Spleen (tissue), 11 donors: ENCODE data around the gene GNB1. TPM values are rescaled to one million over a fixed set of nuclear protein-coding genes. Genes with fewer than 3 reads are reported as not detected.

Source experiments
- DNase-seq: peaks from one replicate; pipeline ENCODE4 v3.0.0-alpha.2; 2020
- H3K27ac ChIP-seq, 8 donors: fragments of 200-600 bp; sonication (generic) in 7 of 8; 1 replicate in 4 of 8; 2 replicates in 4 of 8; pipeline versions ENCODE4 v1.5.0 to v1.8.0; 2016 to 2021; ENCODE audit warnings: inconsistent platforms in 4 of 8, mild to moderate bottlenecking in 4 of 8, moderate library complexity in 1 of 8
- H3K27me3 ChIP-seq, 7 donors: fragments of 200-600 bp; sonication (generic) in 6 of 7; replicated peaks in 1 of 7; 1 replicate in 4 of 7; 2 replicates in 3 of 7; pipeline versions ENCODE4 v1.5.0 to v1.8.0; 2016 to 2021; ENCODE audit warnings: inconsistent platforms in 3 of 7, mild to moderate bottlenecking in 1 of 7
- H3K36me3 ChIP-seq, 6 donors: fragments of 200-600 bp; sonication (generic) in 5 of 6; 1 replicate in 4 of 6; 2 replicates in 2 of 6; pipeline versions ENCODE4 v1.5.0 to v1.8.0; 2016 to 2021; ENCODE audit warnings: inconsistent platforms in 2 of 6
- H3K4me1 ChIP-seq, 6 donors: fragments of 200-600 bp; sonication (generic) in 5 of 6; 1 replicate in 3 of 6; 2 replicates in 3 of 6; pipeline versions ENCODE4 v1.5.0 to v1.8.0; 2016 to 2021; ENCODE audit warnings: inconsistent platforms in 3 of 6
- H3K4me3 ChIP-seq, 8 donors: fragments of 200-600 bp; sonication (generic) in 7 of 8; 1 replicate in 4 of 8; 2 replicates in 4 of 8; pipeline versions ENCODE4 v1.5.0 to v1.8.0; 2016 to 2021; ENCODE audit warnings: inconsistent platforms in 4 of 8, mild to moderate bottlenecking in 4 of 8, moderate library complexity in 2 of 8
- H3K9me3 ChIP-seq, 8 donors: fragments of 200-600 bp; sonication (generic) in 7 of 8; 1 replicate in 4 of 8; 2 replicates in 4 of 8; pipeline versions ENCODE4 v1.5.0 to v1.8.0; 2016 to 2021; ENCODE audit warnings: inconsistent platforms in 4 of 8
- CTCF ChIP-seq, 11 experiments: fragments of 200-600 bp in 7 of 11; fragments of 450-650 bp in 4 of 11; sonication (generic) in 4 of 11; IDR thresholded peaks in 8 of 11; conservative IDR thresholded peaks in 3 of 11; 1 replicate in 7 of 11; 2 replicates in 4 of 11; pipeline versions ENCODE4 v1.4.0 to v1.8.0; 2016 to 2021; ENCODE audit warnings: antibody characterized with exemption in 11 of 11, inconsistent platforms in 4 of 11, mild to moderate bottlenecking in 1 of 11
- POLR2A ChIP-seq, 3 donors: fragments of 450-650 bp; IDR thresholded peaks; one replicate each; pipeline ENCODE4 v1.5.1; 2017; ENCODE audit warnings: antibody characterized with exemption in 3 of 3, mild to moderate bottlenecking in 1 of 3
- POLR2AphosphoS5 ChIP-seq, 3 donors: sonication (generic); formaldehyde crosslinking; IDR thresholded peaks; one replicate each; pipeline ENCODE4 v1.5.1; 2017; ENCODE audit warnings: antibody characterized with exemption in 3 of 3
- WGBS, 5 donors: extraction: QIAGEN DNeasy Blood & Tissue Kit in 3 of 5; methylation state at CpG; one replicate each; pipeline versions ENCODE4 v1.1.5 to v1.1.7; 2013 to 2018; 5-methylcytosine and 5-hydroxymethylcytosine counted together
- intact Hi-C: fragments of 100-400 bp; cut with DNase I; formaldehyde crosslinking; loops from one replicate; pipeline ENCODE4 v1.15.0; 2023; ENCODE audit warnings: low total_unique reads
- polyA plus RNA-seq, 3 donors: library from polyadenylated mRNA; stranded (reverse); fragments of 200-250 nt; gene quantifications; one replicate each; pipeline ENCODE4 v1.2.1, GENCODE V29; 2013
- total RNA-seq, 7 donors: library from RNA; depleted of rRNA in 3 of 7; stranded (reverse); fragments of >200 nt in 3 of 7; fragmentation: NEBNext Ultra II Directional in 4 of 7; extraction: Animal tissue kit (Norgen Biotek cat#: 25700) in 4 of 7; gene quantifications; one replicate each; pipeline versions ENCODE4 v1.1.0 to v1.2.1, GENCODE V29; 2016 to 2021
- donor health status: healthy with polysubstance abuse.
- donor health status: DM: no; HTN: no; CAD: no; lungs with moderate emphysema.
- donor health status: DM: no; HTN: no; CAD: no.
- donor health status: Bipolar disorder and iron deficiency.
- donor health status: healthy.
- donor health status: DM: no; HTN: no; CAD: no.
- donor health status: DM: yes; HTN: yes; CAD: no.

GNB1 gene
- total and polyA plus RNA-seq, 10 donors: 76.0 to 304 (median 214) TPM

- no peak for DNase-seq
- H3K9me3 ChIP-seq: no peaks in the 10 kb centered on the region
- peaks cover 0 to 24% (median 10%) of the 10 kb centered on the region in 6 donors for H3K36me3 ChIP-seq
- no peak for TF ChIP-seq CTCF (IDR thresholded peaks at IDR 0.05 in 8 of 11, conservative IDR thresholded peaks at IDR 0.05 in 3 of 11)
- intact Hi-C loops: no loop called here
- H3K27me3 ChIP-seq: no peaks in the 10 kb centered on the region
- peaks cover 59 to 92% (median 75%) of the 10 kb centered on the region in 6 donors for H3K4me1 ChIP-seq
- peak overlapping the region; percentile 64 to 97 (median 88) for H3K4me3 ChIP-seq
- H3K27ac ChIP-seq: peak overlapping the region; percentile 86 to 99 (median 95)
- 52 to 69% (median 57%) methylated on average over 9 of the region's 9 CpGs for WGBS, 5 donors
Observed at GRCh38 chr1:1776672-1777582, 114.0 kb downstream of the GNB1 start.

GRCh38 chr1:1775327-1776226, 115.3 kb downstream of the GNB1 start:
- Histone ChIP-seq H3K27ac (peak overlapping the region; percentile 40 to 99 (median 94)), H3K27me3 (no peaks in the 10 kb centered on the region), H3K4me3 (peak overlapping the region in 5 of 8 donors; percentile 1 to 97 (median 9)), H3K9me3 (peaks cover 0 to 9% (median 5%) of the 10 kb centered on the region in 8 donors), H3K4me1 (peaks cover 46 to 90% (median 65%) of the 10 kb centered on the region in 6 donors), H3K36me3 (peaks cover 0 to 38% (median 15%) of the 10 kb centered on the region in 6 donors)
- TF ChIP-seq CTCF (IDR thresholded peaks at IDR 0.05 in 8 of 11, conservative IDR thresholded peaks at IDR 0.05 in 3 of 11) (no peak), POLR2AphosphoS5 (IDR thresholded peaks at IDR 0.05) (no peak), POLR2A (IDR thresholded peaks at IDR 0.05) (no peak)
- DNase-seq: no peak
- intact Hi-C loops: no loop called here
- WGBS, 5 donors: 40 to 58% (median 47%) methylated on average over 9 to 11 of the region's 11 CpGs

GRCh38 chr1:1773874-1774273, 117.0 kb downstream of the GNB1 start:
- DNase-seq: no peak
- Histone ChIP-seq H3K4me1 (peaks cover 29 to 85% (median 48%) of the 10 kb centered on the region in 6 donors), H3K27me3 (no peaks in the 10 kb centered on the region), H3K4me3 (no peak overlapping the region), H3K9me3 (peaks cover 0 to 16% (median 11%) of the 10 kb centered on the region in 8 donors), H3K36me3 (peaks cover 0 to 55% (median 18%) of the 10 kb centered on the region in 6 donors), H3K27ac (peak overlapping the region in 1 of 8 donors; percentile 22)
- no peak for TF ChIP-seq POLR2AphosphoS5 (IDR thresholded peaks at IDR 0.05)
- no peak for TF ChIP-seq CTCF (IDR thresholded peaks at IDR 0.05 in 8 of 11, conservative IDR thresholded peaks at IDR 0.05 in 3 of 11)
- no peak for TF ChIP-seq POLR2A (IDR thresholded peaks at IDR 0.05)
- intact Hi-C loops: no loop called here
- WGBS, 5 donors: 89 to 95% (median 94%) methylated on average over 4 of the region's 4 CpGs
